Memory B cell (primary cell): ENCODE results near the gene APPL2.

Experiments used
- ATAC-seq: fragments of 150-1000 bp; cut with Tn5 transposase; 2 replicates; pipeline ENCODE4 v1.10.0; 2021; ENCODE audit warnings: low read depth, mild to moderate bottlenecking, moderate library complexity
- DNase-seq, 2 donors: peaks; one replicate each; pipeline ENCODE4 v3.0.0; 2022; ENCODE audit warnings: low spot score in 2 of 2
- H3K27ac Mint-ChIP-seq: one replicate; pipeline ENCODE4 v1.8.0; 2022; ENCODE audit warnings: mild to moderate bottlenecking, moderate library complexity, mixed read lengths
- H3K27me3 Mint-ChIP-seq: one replicate; pipeline ENCODE4 v1.8.0; 2022; ENCODE audit warnings: mixed read lengths
- H3K36me3 Mint-ChIP-seq: one replicate; pipeline ENCODE4 v1.8.0; 2022; ENCODE audit warnings: mild to moderate bottlenecking, mixed read lengths
- H3K4me1 Mint-ChIP-seq: one replicate; pipeline ENCODE4 v1.8.0; 2022; ENCODE audit warnings: mixed read lengths
- H3K4me3 Mint-ChIP-seq: one replicate; pipeline ENCODE4 v1.8.0; 2022; ENCODE audit warnings: mild to moderate bottlenecking, moderate library complexity, mixed read lengths
- H3K9me3 Mint-ChIP-seq: one replicate; pipeline ENCODE4 v1.8.0; 2022; ENCODE audit warnings: mixed read lengths

APPL2 gene

DNA sequence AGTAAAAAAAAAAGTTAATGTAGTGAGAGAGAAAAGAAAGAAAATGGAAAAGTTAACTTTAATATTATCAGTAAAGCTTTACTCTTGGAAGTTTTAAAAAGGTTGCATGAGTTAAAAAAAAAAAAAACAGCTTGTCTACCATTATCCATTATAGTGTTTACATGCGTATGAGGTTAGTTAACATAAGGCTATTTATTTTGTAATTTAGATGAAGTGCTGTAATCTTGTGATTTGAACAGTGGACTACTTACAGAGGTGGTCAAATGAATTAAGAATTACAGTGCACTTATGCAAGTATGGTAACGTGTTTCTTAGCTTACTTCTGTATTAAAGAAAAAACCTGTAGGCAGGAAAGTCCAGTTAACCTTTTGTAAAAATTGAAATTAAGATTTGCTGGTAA is 97.7 kb downstream of the APPL2 start:
- H3K36me3 Mint-ChIP-seq, result peaks cover 33% of the 10 kb centered on the region
- no peaks in the 10 kb centered on the region for H3K27me3 Mint-ChIP-seq
- DNase-seq (no peak), ATAC-seq (no peak)
- H3K4me1 Mint-ChIP-seq, result peaks cover 17% of the 10 kb centered on the region
- no peak overlapping the region for H3K27ac Mint-ChIP-seq
- H3K4me3 Mint-ChIP-seq, result no peak overlapping the region
- no peaks in the 10 kb centered on the region for H3K9me3 Mint-ChIP-seq
